GM19438 (cell line): Measurements from ENCODE around the gene ADGRV1.
"Not testable (repeated sequence)": the region's sequence is repeated elsewhere in the genome, so short reads cannot be mapped to it uniquely, and the experiment has no call there.

ENCODE experiments used
- ATAC-seq: cut with Tn5 transposase; IDR thresholded peaks from one replicate; pipeline ENCODE4 v1.9.1; 2021; ENCODE audit warnings: low read depth; ENCODE audit not compliant: unreplicated experiment

The ADGRV1 gene

GRCh38 chr5:90965110-90965685 lies 406.6 kb downstream of the ADGRV1 start:
- ATAC-seq = no peak

GRCh38 chr5:90967443-90967842 lies 408.8 kb downstream of the ADGRV1 start:
- ATAC-seq = no peak

GRCh38 chr5:90967851-90968250 lies 409.3 kb downstream of the ADGRV1 start:
- no peak for ATAC-seq

GRCh38 chr5:90968319-90968718 lies 409.7 kb downstream of the ADGRV1 start:
- no peak for ATAC-seq

- ATAC-seq = not testable (repeated sequence)
Measured at GRCh38 chr5:90969945-90970344, 411.3 kb downstream of the ADGRV1 start.

GRCh38 chr5:90981177-90981576 lies 422.6 kb downstream of the ADGRV1 start:
- no peak for ATAC-seq

GRCh38 chr5:90981821-90982220 lies 423.2 kb downstream of the ADGRV1 start:
- ATAC-seq = no peak

- no peak for ATAC-seq
Measured at GRCh38 chr5:90982576-90982975, 424.0 kb downstream of the ADGRV1 start.

- no peak for ATAC-seq
Measured at GRCh38 chr5:90983148-90983547, 424.6 kb downstream of the ADGRV1 start.

- no peak for ATAC-seq
Measured at GRCh38 chr5:90983711-90984124, 425.1 kb downstream of the ADGRV1 start.

GRCh38 chr5:90985341-90985740 lies 426.7 kb downstream of the ADGRV1 start:
- ATAC-seq = no peak

GRCh38 chr5:90987726-90988125 lies 429.1 kb downstream of the ADGRV1 start:
- ATAC-seq = no peak

- ATAC-seq = no peak
Measured at GRCh38 chr5:90991201-90991600, 432.6 kb downstream of the ADGRV1 start.

- no peak for ATAC-seq
Measured at GRCh38 chr5:90994796-90995195, 436.2 kb downstream of the ADGRV1 start.

GRCh38 chr5:90996089-90996488 lies 437.5 kb downstream of the ADGRV1 start:
- ATAC-seq = no peak

GRCh38 chr5:90997082-90997481 lies 438.5 kb downstream of the ADGRV1 start:
- no peak for ATAC-seq

GRCh38 chr5:91000743-91001142 lies 442.1 kb downstream of the ADGRV1 start:
- no peak for ATAC-seq

GRCh38 chr5:91006713-91007112 lies 448.1 kb downstream of the ADGRV1 start:
- no peak for ATAC-seq

- no peak for ATAC-seq
Measured at GRCh38 chr5:91007251-91007650, 448.7 kb downstream of the ADGRV1 start.

- no peak for ATAC-seq
Measured at GRCh38 chr5:91007780-91008402, 449.3 kb downstream of the ADGRV1 start.

- no peak for ATAC-seq
Measured at GRCh38 chr5:91010090-91010489, 451.5 kb downstream of the ADGRV1 start.

GRCh38 chr5:91011029-91011428 lies 452.4 kb downstream of the ADGRV1 start:
- ATAC-seq = no peak

- ATAC-seq = not testable (repeated sequence)
Measured at GRCh38 chr5:91012867-91013266, 454.3 kb downstream of the ADGRV1 start.
